ENCODE measurements around the gene ZNF550.
"Not testable (repeated sequence)": the region's sequence is repeated elsewhere in the genome, so short reads cannot be mapped to it uniquely, and the experiment has no call there.

DNA sequence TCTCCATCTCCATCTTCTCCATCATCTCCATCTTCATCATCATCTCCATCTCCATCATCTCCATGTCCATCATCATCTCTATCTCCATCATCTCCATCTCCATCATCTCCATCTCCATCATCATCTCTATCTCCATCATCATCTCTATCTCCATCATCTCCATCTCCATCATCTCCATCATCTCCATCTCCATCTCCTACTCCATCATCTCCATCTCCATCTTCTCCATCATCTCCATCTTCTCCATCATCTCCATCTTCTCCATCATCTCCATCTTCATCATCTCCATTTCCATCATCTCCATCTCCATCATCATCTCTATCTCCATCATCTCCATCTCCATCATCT lies 60.4 kb downstream of the ZNF550 start:
- TF ChIP-seq CTCF, POLR2A (IDR thresholded peaks at IDR 0.05): not testable (repeated sequence)

Measured in Peyer's patch (tissue), 4 donors.